B cell (primary cell): Measurements from ENCODE around the gene FMNL2.

ENCODE experiments used
- EZH2 ChIP-seq: IDR thresholded peaks from 2 replicates; pipeline ENCODE4 v1.6.1; 2012; ENCODE audit warnings: borderline replicate concordance, low read depth, mild to moderate bottlenecking, moderate library complexity, low read length; ENCODE audit not compliant: insufficient read depth, poor library complexity, severe bottlenecking
- TF ChIP-seq, protein P1 (sequence below): fragments of 200-600 bp; IDR thresholded peaks from one replicate; pipeline ENCODE4 v1.8.0; 2022; ENCODE audit warnings: antibody characterized with exemption, mild to moderate bottlenecking

- TF ChIP-seq, protein P1, sequence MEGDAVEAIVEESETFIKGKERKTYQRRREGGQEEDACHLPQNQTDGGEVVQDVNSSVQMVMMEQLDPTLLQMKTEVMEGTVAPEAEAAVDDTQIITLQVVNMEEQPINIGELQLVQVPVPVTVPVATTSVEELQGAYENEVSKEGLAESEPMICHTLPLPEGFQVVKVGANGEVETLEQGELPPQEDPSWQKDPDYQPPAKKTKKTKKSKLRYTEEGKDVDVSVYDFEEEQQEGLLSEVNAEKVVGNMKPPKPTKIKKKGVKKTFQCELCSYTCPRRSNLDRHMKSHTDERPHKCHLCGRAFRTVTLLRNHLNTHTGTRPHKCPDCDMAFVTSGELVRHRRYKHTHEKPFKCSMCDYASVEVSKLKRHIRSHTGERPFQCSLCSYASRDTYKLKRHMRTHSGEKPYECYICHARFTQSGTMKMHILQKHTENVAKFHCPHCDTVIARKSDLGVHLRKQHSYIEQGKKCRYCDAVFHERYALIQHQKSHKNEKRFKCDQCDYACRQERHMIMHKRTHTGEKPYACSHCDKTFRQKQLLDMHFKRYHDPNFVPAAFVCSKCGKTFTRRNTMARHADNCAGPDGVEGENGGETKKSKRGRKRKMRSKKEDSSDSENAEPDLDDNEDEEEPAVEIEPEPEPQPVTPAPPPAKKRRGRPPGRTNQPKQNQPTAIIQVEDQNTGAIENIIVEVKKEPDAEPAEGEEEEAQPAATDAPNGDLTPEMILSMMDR, result no peak
- TF ChIP-seq EZH2, result no peak
These were observed 33.8 kb upstream of the FMNL2 start for GRCh38 chr2:152301131-152301530.
